ENCODE measurements around the gene C22orf42.

GRCh38 chr22:32204856-32205722 lies 46.0 kb upstream of the C22orf42 start, which contains the start of gene RFPL2:
- TF ChIP-seq EZH2 (IDR thresholded peaks at IDR 0.05; ENCODE audit: borderline replicate concordance, low read length) (no peak), CTCF (conservative IDR thresholded peaks at IDR 0.05 in 1 of 2, IDR thresholded peaks at IDR 0.05 in 1 of 2; ENCODE audit: extremely low read depth in 1 of 2, insufficient read depth in 1 of 2, low read depth in 1 of 2, low read length in 2 of 2) (no peak)
